GM04504 (cell line): Measurements from ENCODE around the gene CYTH4.

Experiments
- DNase-seq: peaks from one replicate; pipeline ENCODE4 v3.0.0-alpha.2; 2012; ENCODE audit warnings: low read depth

The CYTH4 gene

GRCh38 chr22:37270928-37271650, 11.2 kb upstream of the CYTH4 start:
- DNase-seq = no peak

- no peak for DNase-seq
Measured at GRCh38 chr22:37273126-37273845, 9.0 kb upstream of the CYTH4 start.

DNA sequence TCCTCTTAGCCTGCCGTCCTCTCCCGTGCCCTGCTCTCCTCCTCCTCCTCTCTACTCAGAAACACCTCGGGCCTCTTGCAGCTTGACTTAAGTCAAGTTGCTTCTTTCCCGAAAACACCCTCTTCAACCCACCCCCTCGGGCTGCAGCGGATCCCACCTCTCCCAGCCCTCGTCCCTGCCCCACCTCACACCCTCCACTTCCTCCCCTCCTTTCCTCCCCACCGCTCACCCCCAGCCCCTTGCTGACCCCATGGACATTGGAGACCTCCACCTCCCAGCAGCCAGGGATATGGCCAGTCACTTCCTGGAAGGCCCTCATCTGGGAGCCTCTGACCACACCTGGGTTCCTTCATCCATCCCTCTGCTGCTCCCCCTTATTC, 8.5 kb upstream of the CYTH4 start:
- no peak for DNase-seq

- DNase-seq = no peak
Measured at GRCh38 chr22:37274380-37274862, 7.9 kb upstream of the CYTH4 start.

DNA sequence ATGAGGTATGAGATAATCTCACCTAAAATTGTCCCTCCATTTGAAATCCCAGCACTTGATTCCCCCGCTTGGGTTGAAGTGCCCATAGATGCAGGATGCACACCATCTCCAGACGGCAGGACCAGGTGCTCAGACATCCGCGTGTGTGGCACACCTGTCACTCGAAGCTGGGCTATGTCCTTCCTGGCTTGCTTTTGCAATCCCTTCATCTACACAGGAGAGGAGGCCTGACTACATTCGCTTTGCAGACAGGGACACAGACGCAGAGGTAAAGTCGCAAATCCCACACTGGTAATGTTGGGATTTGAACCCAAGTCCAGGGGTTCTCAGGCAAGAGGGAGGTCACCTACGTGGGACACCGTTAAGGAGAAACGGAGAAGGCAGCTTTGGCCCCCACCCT, 7.2 kb upstream of the CYTH4 start:
- no peak for DNase-seq

- no peak for DNase-seq
Measured at GRCh38 chr22:37275622-37276021, 6.7 kb upstream of the CYTH4 start.

- no peak for DNase-seq
Measured at GRCh38 chr22:37276776-37277175, 5.5 kb upstream of the CYTH4 start.

DNA sequence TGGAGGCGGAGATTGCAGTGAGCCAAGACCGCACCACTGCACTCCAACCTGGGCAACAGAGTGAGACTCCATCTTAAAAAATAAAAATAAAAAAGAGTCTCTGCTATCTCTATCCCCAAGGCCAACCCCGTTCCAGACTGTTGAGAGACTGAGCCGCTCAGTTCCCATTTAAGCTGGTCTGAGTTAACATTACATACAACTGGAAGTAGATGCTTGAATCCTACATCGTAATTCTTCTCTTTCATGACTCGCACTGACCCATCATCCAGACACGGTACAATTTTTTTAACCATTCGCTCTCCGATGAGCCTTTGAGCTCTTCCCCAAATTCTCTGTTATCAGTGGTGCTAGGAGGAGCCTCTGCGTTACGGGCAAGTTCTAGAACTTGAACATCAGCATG, 4.9 kb upstream of the CYTH4 start:
- no peak for DNase-seq

DNA sequence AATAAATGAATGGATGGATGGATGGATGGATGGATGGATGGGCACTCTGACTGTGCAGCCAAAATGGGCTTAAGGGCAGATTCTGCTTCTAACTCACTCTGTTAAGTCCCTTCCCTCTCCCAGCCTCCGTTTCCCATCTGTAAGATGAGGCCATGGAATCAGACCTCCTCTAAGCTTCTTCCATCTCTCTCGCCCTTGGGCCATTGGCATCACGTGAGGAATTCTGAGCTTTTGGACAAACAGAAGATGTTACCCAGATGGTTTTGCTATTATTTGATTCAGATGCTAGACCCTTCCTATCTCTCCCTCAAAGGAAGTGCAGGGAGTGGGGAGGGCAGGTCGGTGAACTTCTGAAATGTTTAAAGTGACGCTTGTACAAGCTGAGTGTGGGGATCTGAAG, 4.0 kb upstream of the CYTH4 start:
- DNase-seq = no peak

DNA sequence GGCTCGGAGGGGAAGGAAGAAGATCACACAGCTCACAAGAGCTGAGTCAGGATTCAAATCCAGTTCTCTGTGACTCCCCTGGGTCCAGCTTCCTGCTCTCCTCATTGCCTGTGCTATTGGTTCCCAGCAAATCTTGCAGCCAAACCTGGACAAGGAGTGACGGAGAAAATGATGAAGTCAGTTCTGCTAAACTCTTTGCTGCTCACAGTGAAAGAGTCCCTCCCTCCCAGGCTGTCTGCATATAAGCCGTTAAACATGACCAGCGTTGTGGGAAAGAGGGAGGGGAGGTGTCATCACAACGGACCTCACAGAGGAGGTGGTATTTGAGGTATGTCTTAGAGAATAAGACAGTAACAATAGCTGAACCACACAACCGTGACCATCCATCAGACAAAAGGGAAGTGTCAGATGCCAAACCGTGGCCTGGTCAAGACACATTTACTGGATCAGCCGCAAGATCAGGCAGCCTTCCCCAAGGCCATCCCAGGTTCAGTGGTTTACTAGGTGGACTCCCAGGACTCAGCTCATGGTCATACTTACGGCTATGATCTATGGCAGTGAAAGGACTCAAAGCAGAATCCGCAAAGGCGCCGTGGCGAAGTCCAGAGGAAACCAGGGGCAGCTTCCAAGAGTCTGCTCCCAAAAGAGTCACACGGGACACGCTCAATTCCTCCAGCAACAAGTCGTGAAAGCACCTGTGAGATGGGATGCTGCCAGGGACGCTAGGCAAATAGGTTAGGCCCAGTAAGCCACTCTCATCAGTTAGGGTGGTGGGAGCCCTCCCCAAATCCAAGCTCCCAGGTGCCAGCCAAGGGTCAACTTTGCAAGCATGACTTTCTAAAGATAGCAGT, 2.8 kb upstream of the CYTH4 start:
- no peak for DNase-seq

GRCh38 chr22:37280718-37281117, 1.6 kb upstream of the CYTH4 start:
- DNase-seq = no peak

- no peak for DNase-seq
Measured at GRCh38 chr22:37281195-37281594, 1.1 kb upstream of the CYTH4 start.

DNA sequence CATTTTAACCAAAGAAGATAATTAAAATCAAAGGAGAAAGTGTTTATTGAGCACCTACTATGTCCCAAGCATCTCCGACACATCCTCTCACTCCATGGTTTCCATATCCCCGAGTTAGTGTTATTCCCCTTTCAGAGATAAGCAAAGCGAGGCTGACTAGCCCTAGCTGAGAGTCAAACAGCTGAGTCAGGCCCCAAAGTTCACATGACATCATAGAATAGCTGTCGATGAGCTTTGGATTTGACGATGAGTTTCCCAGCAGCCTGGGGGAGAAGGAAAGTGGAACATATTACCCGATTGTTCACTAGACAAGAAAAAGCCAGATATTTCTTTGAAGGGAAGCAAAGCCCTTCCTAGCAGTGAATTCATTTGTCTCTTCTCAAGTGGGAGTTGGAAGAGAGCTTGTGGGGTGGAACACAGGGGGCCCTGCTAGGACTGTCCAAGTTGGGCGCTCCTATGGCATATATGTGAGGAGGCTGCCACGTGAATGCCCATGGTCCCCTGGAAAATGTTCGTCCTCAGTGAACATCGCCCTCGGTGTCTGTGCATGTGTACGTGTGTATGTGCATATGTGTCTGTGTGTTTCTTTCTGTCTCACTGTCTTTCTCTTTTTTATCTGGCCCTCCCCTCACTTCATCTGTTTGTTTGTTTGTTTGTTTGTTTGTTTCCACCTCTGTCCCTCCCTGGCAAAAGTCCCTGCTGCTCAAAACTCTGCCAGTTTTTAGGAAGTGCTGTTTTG, 493 bp upstream of the CYTH4 start:
- DNase-seq = no peak

- no peak for DNase-seq
Measured at GRCh38 chr22:37283393-37283937, 1.2 kb downstream of the CYTH4 start.

DNA sequence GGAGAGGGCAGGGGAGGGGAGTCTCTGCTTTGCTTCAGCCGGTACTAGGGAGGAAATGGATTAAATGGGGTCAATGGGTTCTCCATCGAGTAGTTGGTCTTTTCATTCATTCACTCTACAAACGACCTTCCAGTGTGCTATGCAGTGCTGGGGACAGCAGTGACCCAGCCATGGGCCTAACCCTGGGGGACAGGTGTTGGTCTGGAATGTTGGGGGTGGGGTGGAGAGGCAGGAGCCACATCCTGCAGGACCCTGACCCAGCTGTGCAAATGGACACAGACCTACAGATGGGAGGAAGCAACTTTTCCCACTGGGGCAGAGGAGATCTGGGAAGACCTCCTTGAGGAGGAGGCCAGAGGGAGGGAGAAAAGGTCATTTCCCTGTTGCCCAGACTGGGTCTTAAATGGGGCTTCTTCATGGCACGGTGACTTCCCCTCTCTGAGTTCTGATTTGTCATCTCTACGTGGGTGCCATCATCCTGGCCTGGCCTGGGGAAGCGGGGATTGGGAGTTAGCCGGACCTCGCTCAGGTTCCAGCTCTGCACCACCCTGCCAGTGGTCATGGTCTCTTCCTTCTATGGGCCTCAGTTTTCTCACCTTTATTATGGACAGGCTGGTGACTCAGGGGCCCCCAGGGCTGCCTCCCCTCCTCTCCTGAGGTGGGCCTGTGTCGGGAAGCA, 2.0 kb downstream of the CYTH4 start:
- DNase-seq = no peak

GRCh38 chr22:37284805-37285355, 2.6 kb downstream of the CYTH4 start:
- DNase-seq = no peak

- DNase-seq = no peak
Measured at GRCh38 chr22:37285937-37286336, 3.6 kb downstream of the CYTH4 start.

GRCh38 chr22:37287550-37287951, 5.2 kb downstream of the CYTH4 start:
- no peak for DNase-seq

- DNase-seq = no peak
Measured at GRCh38 chr22:37288521-37288920, 6.2 kb downstream of the CYTH4 start.

- DNase-seq = no peak
Measured at GRCh38 chr22:37289156-37289735, 6.9 kb downstream of the CYTH4 start.
